Limb (tissue), 2 donors: Measurements from ENCODE around the gene CCDC88C.
"Not testable (repeated sequence)": the region's sequence is repeated elsewhere in the genome, so short reads cannot be mapped to it uniquely, and the experiment has no call there.

Experiments used
- DNase-seq, 2 donors: peaks; one replicate each; pipeline ENCODE4 v3.0.0-alpha.2; 2016; ENCODE audit errors: extremely low spot score in 2 of 2

The CCDC88C gene

GRCh38 chr14:91229743-91230200 is 187.8 kb downstream of the CCDC88C start:
- DNase-seq, result no peak

DNA sequence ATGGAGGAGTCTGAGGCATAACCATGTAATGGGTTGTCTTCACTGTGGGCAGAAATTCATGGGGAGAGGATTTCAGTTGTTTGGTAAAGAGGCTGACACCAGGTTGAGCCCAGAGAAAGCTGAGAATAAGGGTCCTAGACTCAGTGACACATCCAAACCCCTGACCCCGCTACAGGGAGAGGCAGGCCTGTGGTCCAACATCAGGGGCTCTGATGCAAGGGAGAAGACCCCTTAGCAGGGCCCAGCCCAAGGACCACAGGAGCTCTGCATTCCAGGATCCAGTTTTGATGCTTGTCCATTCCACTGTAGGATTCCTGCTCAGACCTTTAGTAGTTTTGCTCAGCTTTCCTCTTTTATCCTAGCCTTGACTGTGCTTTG is 188.6 kb downstream of the CCDC88C start:
- DNase-seq, result no peak

GRCh38 chr14:91228112-91229004 is 189.3 kb downstream of the CCDC88C start:
- DNase-seq, result no peak

DNA sequence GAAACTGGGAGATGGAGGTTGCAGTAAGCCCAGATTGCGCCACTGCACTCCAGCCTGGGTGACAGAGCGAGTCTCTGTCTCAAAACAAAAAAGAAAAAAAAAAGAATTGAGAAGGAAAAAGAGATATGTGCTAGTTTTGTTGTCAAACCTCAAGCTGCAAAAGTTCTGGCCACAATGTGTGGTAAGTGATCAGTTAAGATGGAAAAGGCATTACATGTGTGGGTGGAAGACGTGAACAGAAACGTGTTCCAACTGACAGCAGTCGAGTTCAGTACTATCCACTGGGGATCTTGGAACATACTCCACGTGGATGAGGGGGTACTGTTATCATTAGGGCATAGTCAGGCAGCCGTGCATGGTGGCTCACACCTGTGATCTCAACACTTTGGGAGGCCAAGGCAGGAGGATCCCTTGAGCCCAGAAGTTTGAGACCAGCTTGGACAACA is 190.4 kb downstream of the CCDC88C start:
- DNase-seq, result no peak

- DNase-seq, result not testable (repeated sequence)
Measured at GRCh38 chr14:91226360-91226759, 191.3 kb downstream of the CCDC88C start.

DNA sequence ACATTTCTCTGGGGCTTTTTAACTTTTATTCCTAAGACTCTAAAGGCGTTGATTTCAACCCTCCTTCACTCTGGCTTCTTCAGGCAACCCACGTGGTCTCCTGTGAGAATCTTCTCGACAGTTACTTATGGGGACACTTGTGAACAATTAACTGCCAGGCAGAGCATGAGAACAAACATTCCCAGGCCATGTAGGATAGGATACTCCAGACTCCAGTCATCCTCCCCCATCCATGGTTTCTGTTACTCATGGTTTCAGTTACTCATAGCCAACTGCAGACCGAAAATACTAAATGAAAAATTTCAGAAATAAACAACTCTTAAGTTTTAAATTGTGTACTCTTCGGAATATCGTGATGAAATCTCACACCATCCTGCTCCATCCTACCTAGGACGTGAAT is 192.6 kb downstream of the CCDC88C start:
- DNase-seq, result no peak

- DNase-seq, result no peak
Measured at GRCh38 chr14:91223028-91223783, 194.4 kb downstream of the CCDC88C start.
